Smooth muscle cell (in vitro differentiated cells): ENCODE results near the gene ANKRD65. TPM values are rescaled to one million over a fixed set of nuclear protein-coding genes. Genes with fewer than 3 reads are reported as not detected.
"Not testable (repeated sequence)": the region's sequence is repeated elsewhere in the genome, so short reads cannot be mapped to it uniquely, and the experiment has no call there.

Experiments used
- DNase-seq: peaks from one replicate; lab custom pipeline; 2025; ENCODE audit not compliant: unreplicated experiment; lab: John Stamatoyannopoulos, UW
- H2AFZ ChIP-seq: fragments of 200-600 bp; sonication (generic); 2 replicates; pipeline ENCODE4 v1.6.0; 2016; ENCODE audit warnings: antibody characterized with exemption, low read depth, mild to moderate bottlenecking
- H3F3A ChIP-seq: fragments of 200-600 bp; sonication (generic); 2 replicates; pipeline ENCODE4 v1.6.0; 2017; ENCODE audit warnings: antibody characterized with exemption, low read depth
- H3K27ac ChIP-seq: fragments of 200-600 bp; sonication (generic); 2 replicates; pipeline ENCODE4 v1.5.1; 2016; ENCODE audit warnings: low read depth, mild to moderate bottlenecking
- H3K27me3 ChIP-seq: fragments of 200-600 bp; sonication (generic); 2 replicates; pipeline ENCODE4 v1.6.1; 2016; ENCODE audit warnings: low read depth, mild to moderate bottlenecking
- H3K36me3 ChIP-seq: fragments of 200-600 bp; sonication (generic); 2 replicates; pipeline ENCODE4 v1.5.1; 2016; ENCODE audit warnings: low read depth
- H3K4me1 ChIP-seq: fragments of 200-600 bp; sonication (generic); 2 replicates; pipeline ENCODE4 v1.5.1; 2016; ENCODE audit warnings: low read depth
- H3K4me2 ChIP-seq: fragments of 200-600 bp; sonication (generic); 2 replicates; pipeline ENCODE4 v1.6.0; 2016; ENCODE audit warnings: mild to moderate bottlenecking
- H3K4me3 ChIP-seq: fragments of 200-600 bp; sonication (generic); 2 replicates; pipeline ENCODE4 v1.5.1; 2016; ENCODE audit warnings: mild to moderate bottlenecking
- H3K79me2 ChIP-seq: fragments of 200-600 bp; sonication (generic); 2 replicates; pipeline ENCODE4 v1.6.0; 2016; ENCODE audit warnings: low read depth, mild to moderate bottlenecking
- H3K9ac ChIP-seq: fragments of 200-600 bp; sonication (generic); 2 replicates; pipeline ENCODE4 v1.6.0; 2016; ENCODE audit warnings: low read depth
- H3K9me3 ChIP-seq: fragments of 200-600 bp; sonication (generic); replicated peaks from 2 replicates; pipeline ENCODE4 v1.5.1; 2016; ENCODE audit warnings: low read depth
- H4K20me1 ChIP-seq: fragments of 200-600 bp; sonication (generic); 2 replicates; pipeline ENCODE4 v1.6.0; 2016; ENCODE audit warnings: low read depth
- WGBS: methylation state at CpG from one replicate; pipeline ENCODE4 v1.1.7; 2016; ENCODE audit warnings: low lambda C conversion rate; 5-methylcytosine and 5-hydroxymethylcytosine counted together
- polyA plus RNA-seq: library from polyadenylated mRNA; unstranded; fragments of >200 nt; fragmentation: Nextera tagmentation; extraction: Ambion mirVana; gene quantifications from 2 replicates; pipeline ENCODE4 v1.2.1, GENCODE V29; 2016
- total RNA-seq: library from RNA; depleted of rRNA; stranded (reverse); fragments of >200 nt; gene quantifications from 2 replicates; pipeline ENCODE4 v1.2.3, GENCODE V29; 2014
- TF ChIP-seq, protein P1 (sequence below): fragments of 200-600 bp; sonication (generic); IDR thresholded peaks from 2 replicates; pipeline ENCODE4 v1.5.1; 2017; ENCODE audit warnings: borderline replicate concordance, mild to moderate bottlenecking, antibody characterized with exemption; ENCODE audit not compliant: insufficient read depth, poor library complexity, severe bottlenecking

The ANKRD65 gene
- total and polyA plus RNA-seq, 2 experiments from 2014 or later: 6.1 to 10.1 TPM

DNA sequence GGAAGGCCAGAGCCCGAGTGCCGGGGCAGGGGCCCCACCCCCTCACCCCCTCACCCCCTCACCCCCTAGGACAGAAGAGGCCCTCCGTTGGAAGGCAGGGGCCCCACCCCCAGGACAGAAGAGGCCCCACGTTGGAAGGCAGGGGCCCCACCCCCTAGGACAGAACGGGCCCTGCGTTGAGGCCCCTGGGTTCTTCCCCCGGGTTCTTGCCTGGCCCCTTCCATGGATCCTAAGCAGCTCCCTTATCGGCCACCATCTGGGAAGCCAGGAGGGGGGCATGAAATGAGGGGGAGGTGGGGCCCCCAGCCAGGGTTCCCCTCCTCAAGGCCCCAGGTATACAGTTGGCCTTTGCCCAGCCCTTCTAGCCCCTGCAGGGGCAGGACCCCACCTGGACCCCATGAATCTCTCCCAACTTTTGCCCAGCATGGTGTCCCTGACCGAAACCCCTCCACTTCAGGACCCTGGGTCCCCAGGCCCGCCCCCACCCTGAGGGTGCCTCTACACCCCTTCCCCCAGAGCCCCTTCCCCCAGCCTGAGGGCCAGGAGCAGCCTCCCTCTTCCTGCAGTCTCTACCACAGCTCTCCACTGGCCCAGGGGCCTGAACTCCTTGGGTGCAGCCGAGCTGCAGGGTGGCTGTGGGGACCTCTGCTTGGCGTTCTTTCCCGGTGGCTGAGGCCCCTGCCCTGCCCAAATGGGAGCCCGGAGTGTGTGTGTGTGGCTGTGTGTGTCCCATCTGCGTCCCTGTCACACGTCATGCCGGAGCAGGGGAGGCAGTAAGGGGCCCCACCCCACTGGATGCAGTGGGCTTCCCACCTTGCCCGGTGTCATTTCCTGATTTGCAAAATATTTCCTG lies 10.1 kb upstream of the ANKRD65 start:
- Histone ChIP-seq H3K79me2 (peaks cover 5% of the 10 kb centered on the region), H4K20me1 (peaks cover 3% of the 10 kb centered on the region), H3K4me3 (no peak overlapping the region), H3K36me3 (no peaks in the 10 kb centered on the region), H3K27ac (peak overlapping the region; percentile 89), H3K27me3 (no peaks in the 10 kb centered on the region), H3K9ac (no peak overlapping the region), H3K4me2 (peak overlapping the region; percentile 97), H3K9me3 (no peaks in the 10 kb centered on the region), H3K4me1 (peaks cover 61% of the 10 kb centered on the region), H3F3A (peaks cover 32% of the 10 kb centered on the region), H2AFZ (no peak overlapping the region)
- TF ChIP-seq, protein P1, sequence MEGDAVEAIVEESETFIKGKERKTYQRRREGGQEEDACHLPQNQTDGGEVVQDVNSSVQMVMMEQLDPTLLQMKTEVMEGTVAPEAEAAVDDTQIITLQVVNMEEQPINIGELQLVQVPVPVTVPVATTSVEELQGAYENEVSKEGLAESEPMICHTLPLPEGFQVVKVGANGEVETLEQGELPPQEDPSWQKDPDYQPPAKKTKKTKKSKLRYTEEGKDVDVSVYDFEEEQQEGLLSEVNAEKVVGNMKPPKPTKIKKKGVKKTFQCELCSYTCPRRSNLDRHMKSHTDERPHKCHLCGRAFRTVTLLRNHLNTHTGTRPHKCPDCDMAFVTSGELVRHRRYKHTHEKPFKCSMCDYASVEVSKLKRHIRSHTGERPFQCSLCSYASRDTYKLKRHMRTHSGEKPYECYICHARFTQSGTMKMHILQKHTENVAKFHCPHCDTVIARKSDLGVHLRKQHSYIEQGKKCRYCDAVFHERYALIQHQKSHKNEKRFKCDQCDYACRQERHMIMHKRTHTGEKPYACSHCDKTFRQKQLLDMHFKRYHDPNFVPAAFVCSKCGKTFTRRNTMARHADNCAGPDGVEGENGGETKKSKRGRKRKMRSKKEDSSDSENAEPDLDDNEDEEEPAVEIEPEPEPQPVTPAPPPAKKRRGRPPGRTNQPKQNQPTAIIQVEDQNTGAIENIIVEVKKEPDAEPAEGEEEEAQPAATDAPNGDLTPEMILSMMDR: no peak
- no peak for DNase-seq
- WGBS: 11% methylated on average over 14 of the region's 18 CpGs

GRCh38 chr1:1430114-1430982 lies 9.3 kb upstream of the ANKRD65 start:
- H3K9me3 ChIP-seq: no peaks in the 10 kb centered on the region
- TF ChIP-seq, protein P1: peak; percentile 12
- no peaks in the 10 kb centered on the region for H3K79me2 ChIP-seq
- peaks cover 62% of the 10 kb centered on the region for H3K4me1 ChIP-seq
- 26% methylated on average over 35 of the region's 35 CpGs for WGBS
- H2AFZ ChIP-seq: peak overlapping the region; percentile 31
- no peaks in the 10 kb centered on the region for H4K20me1 ChIP-seq
- H3K4me2 ChIP-seq: peak overlapping the region; percentile 97
- no peaks in the 10 kb centered on the region for H3K36me3 ChIP-seq
- peak overlapping the region; percentile 42 for H3K9ac ChIP-seq
- peaks cover 32% of the 10 kb centered on the region for H3F3A ChIP-seq
- H3K27me3 ChIP-seq: no peaks in the 10 kb centered on the region
- peak overlapping the region; percentile 21 for H3K4me3 ChIP-seq
- DNase-seq: no peak
- H3K27ac ChIP-seq: peak overlapping the region; percentile 89

GRCh38 chr1:1429671-1430073 lies 8.6 kb upstream of the ANKRD65 start:
- H3K36me3 ChIP-seq: no peaks in the 10 kb centered on the region
- no peaks in the 10 kb centered on the region for H4K20me1 ChIP-seq
- TF ChIP-seq, protein P1: no peak
- no peak for DNase-seq
- no peak overlapping the region for H3K9ac ChIP-seq
- no peaks in the 10 kb centered on the region for H3K9me3 ChIP-seq
- H3K27ac ChIP-seq: peak overlapping the region; percentile 89
- no peak overlapping the region for H3K4me3 ChIP-seq
- H3F3A ChIP-seq: peaks cover 29% of the 10 kb centered on the region
- no peaks in the 10 kb centered on the region for H3K27me3 ChIP-seq
- 67% methylated on average over 6 of the region's 6 CpGs for WGBS
- H2AFZ ChIP-seq: no peak overlapping the region
- peaks cover 55% of the 10 kb centered on the region for H3K4me1 ChIP-seq
- H3K79me2 ChIP-seq: no peaks in the 10 kb centered on the region
- H3K4me2 ChIP-seq: peak overlapping the region; percentile 97

GRCh38 chr1:1428967-1429366 lies 7.9 kb upstream of the ANKRD65 start:
- Histone ChIP-seq H3K27ac (peak overlapping the region; percentile 89), H3K4me1 (peaks cover 48% of the 10 kb centered on the region), H3K4me2 (peak overlapping the region; percentile 61), H3F3A (peaks cover 25% of the 10 kb centered on the region)
- not testable (repeated sequence) for H3K4me3 ChIP-seq, DNase-seq, H3K9me3 ChIP-seq, H4K20me1 ChIP-seq, H3K79me2 ChIP-seq, H3K36me3 ChIP-seq, H3K27me3 ChIP-seq, H3K9ac ChIP-seq, H2AFZ ChIP-seq
- WGBS: 95% methylated on average over 6 of the region's 6 CpGs
